ENCODE results near the gene MRPL37. TPM values are rescaled to one million over a fixed set of nuclear protein-coding genes. Genes with fewer than 3 reads are reported as not detected.

Gene MRPL37
- total RNA-seq, 1 donor from 2014 or later: 80.0 TPM

DNA sequence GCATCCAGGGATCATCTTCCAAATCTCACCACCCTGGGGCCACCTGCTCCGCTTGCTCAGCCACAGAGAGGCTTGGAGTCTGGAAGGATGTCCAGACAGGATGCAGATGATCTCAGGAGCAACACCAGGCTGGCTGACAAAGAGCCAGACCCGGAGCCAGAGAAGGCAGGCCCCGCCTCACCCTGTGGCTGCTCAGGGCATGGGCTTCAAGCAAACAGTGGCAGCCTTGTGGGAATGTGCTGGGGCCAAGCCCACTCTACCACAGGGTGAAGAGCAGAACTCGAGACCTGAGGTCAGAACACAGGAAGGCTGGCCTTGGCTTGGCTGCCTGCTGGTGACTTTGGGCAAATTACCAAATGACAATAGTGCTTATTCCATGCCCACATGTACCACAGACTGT is 45.5 kb downstream of the MRPL37 start:
- Histone ChIP-seq H3K79me2 (ENCODE audit: insufficient read depth, low read length) (no peaks in the 10 kb centered on the region), H3K9me3 (ENCODE audit: insufficient read depth, low read depth, low read length) (no peaks in the 10 kb centered on the region), H3K4me3 (ENCODE audit: insufficient read depth, low read depth, low read length) (no peak overlapping the region), H3K27me3 (ENCODE audit: insufficient read depth, low read length) (no peaks in the 10 kb centered on the region), H4K20me1 (ENCODE audit: insufficient read depth, low read length) (no peaks in the 10 kb centered on the region), H3K4me2 (ENCODE audit: low read length) (no peak overlapping the region), H2AFZ (ENCODE audit: low read depth, low read length) (no peak overlapping the region), H3K36me3 (ENCODE audit: insufficient read depth, low read length) (no peaks in the 10 kb centered on the region), H3K9ac (ENCODE audit: low read length) (no peak overlapping the region), H3K27ac (ENCODE audit: low read depth, low read length) (no peak overlapping the region), H3K4me1 (ENCODE audit: insufficient read depth, low read length) (peaks cover 9% of the 10 kb centered on the region)
- H3K27me3 Mint-ChIP-seq (ENCODE audit: low read depth, unreplicated experiment): no peaks in the 10 kb centered on the region
- no peak for TF ChIP-seq CTCF (IDR thresholded peaks at IDR 0.05; ENCODE audit: insufficient read depth, low read depth, low read length)
- TF ChIP-seq EZH2 (IDR thresholded peaks at IDR 0.05; ENCODE audit: insufficient read depth, low read length): no peak
- no peak overlapping the region for H3K4me3 Mint-ChIP-seq (ENCODE audit: unreplicated experiment)
- peaks cover 21% of the 10 kb centered on the region for H3K4me1 Mint-ChIP-seq (ENCODE audit: low read depth, unreplicated experiment)
- H3K27ac Mint-ChIP-seq (ENCODE audit: unreplicated experiment): no peak overlapping the region
- DNase-seq (ENCODE audit: low read depth): no peak
- H3K36me3 Mint-ChIP-seq (ENCODE audit: low read depth, unreplicated experiment): peaks cover 27% of the 10 kb centered on the region
- no peaks in the 10 kb centered on the region for H3K9me3 Mint-ChIP-seq (ENCODE audit: unreplicated experiment)
- FAIRE-seq: no peak

DNA sequence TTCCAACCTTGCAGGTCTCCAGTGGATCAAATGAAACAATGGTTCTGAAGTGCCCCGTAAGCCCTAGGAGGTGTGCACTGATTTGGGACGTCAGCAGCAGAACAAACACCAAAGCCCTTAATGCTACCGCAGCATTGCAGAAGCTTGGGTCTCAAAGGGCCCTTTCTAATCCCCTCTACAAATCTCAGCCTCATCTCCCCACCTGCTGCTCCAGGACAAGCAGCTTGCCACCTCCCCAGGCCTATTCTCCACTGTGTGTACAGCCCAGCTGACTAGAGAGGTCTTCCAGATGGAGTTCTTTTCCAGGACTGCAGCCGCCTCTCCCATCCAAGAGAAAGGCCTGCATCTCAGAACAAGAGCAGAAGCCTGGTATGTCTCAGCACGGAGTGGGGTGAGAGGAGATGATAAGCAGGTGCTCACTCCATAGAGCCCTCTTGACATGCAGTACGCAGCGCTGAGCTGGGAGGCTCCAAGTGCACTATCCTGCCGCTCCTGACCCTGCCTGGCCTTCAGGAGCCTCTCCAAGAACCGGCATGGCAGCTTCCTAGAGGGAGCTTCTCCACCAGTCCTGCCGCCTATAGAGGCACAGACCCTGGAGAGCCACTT is 46.3 kb downstream of the MRPL37 start:
- H4K20me1 ChIP-seq (ENCODE audit: insufficient read depth, low read length): no peaks in the 10 kb centered on the region
- Mint-ChIP-seq H3K27ac (ENCODE audit: unreplicated experiment) (no peak overlapping the region), H3K27me3 (ENCODE audit: low read depth, unreplicated experiment) (no peaks in the 10 kb centered on the region), H3K36me3 (ENCODE audit: low read depth, unreplicated experiment) (peaks cover 27% of the 10 kb centered on the region), H3K9me3 (ENCODE audit: unreplicated experiment) (no peaks in the 10 kb centered on the region), H3K4me3 (ENCODE audit: unreplicated experiment) (no peak overlapping the region), H3K4me1 (ENCODE audit: low read depth, unreplicated experiment) (peaks cover 23% of the 10 kb centered on the region)
- H3K4me2 ChIP-seq (ENCODE audit: low read length): no peak overlapping the region
- H3K4me3 ChIP-seq (ENCODE audit: insufficient read depth, low read depth, low read length): no peak overlapping the region
- no peaks in the 10 kb centered on the region for H3K9me3 ChIP-seq (ENCODE audit: insufficient read depth, low read depth, low read length)
- H3K79me2 ChIP-seq (ENCODE audit: insufficient read depth, low read length): no peaks in the 10 kb centered on the region
- DNase-seq (ENCODE audit: low read depth) (no peak), FAIRE-seq (no peak)
- H3K4me1 ChIP-seq (ENCODE audit: insufficient read depth, low read length): peaks cover 9% of the 10 kb centered on the region
- no peaks in the 10 kb centered on the region for H3K27me3 ChIP-seq (ENCODE audit: insufficient read depth, low read length)
- TF ChIP-seq EZH2 (IDR thresholded peaks at IDR 0.05; ENCODE audit: insufficient read depth, low read length) (no peak), CTCF (IDR thresholded peaks at IDR 0.05; ENCODE audit: insufficient read depth, low read depth, low read length) (no peak)
- no peak overlapping the region for H3K9ac ChIP-seq (ENCODE audit: low read length)
- H3K27ac ChIP-seq (ENCODE audit: low read depth, low read length): no peak overlapping the region
- H3K36me3 ChIP-seq (ENCODE audit: insufficient read depth, low read length): no peaks in the 10 kb centered on the region
- H2AFZ ChIP-seq (ENCODE audit: low read depth, low read length): no peak overlapping the region

DNA sequence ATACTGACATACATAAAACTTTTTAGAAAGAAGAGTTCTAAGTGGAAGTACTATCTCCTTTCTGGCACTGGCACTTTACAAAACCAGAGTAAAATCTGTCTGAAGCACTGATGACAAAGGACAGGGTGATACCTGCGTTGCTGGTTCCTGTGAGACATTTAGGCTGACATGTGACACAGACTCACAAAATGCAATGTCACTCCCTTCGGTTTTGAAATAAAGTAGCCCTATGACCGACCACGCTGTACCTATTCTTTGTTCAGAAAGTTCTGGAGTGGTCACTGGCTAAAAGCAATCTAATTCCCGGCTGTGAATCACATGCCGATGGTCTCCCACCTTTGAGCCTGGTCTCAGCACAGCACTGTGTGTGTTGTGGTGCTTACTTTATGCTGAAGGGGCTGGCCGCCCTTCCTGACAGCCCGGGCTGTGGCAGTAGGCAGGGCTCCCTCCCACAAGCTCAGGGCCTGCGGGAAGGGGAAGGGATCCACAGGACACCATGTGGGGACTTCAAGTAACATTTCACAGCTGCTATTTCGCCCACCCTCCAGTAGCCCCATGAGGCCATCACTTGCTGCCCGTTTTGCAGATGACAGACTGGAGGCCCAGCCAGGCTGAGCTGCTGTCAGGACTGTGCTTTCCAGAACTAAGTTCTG is 48.0 kb downstream of the MRPL37 start:
- Histone ChIP-seq H3K27ac (ENCODE audit: low read depth, low read length) (no peak overlapping the region), H3K9me3 (ENCODE audit: insufficient read depth, low read depth, low read length) (no peaks in the 10 kb centered on the region), H2AFZ (ENCODE audit: low read depth, low read length) (no peak overlapping the region), H3K4me3 (ENCODE audit: insufficient read depth, low read depth, low read length) (no peak overlapping the region), H3K9ac (ENCODE audit: low read length) (no peak overlapping the region), H3K4me2 (ENCODE audit: low read length) (no peak overlapping the region), H3K79me2 (ENCODE audit: insufficient read depth, low read length) (no peaks in the 10 kb centered on the region), H3K36me3 (ENCODE audit: insufficient read depth, low read length) (no peaks in the 10 kb centered on the region), H3K4me1 (ENCODE audit: insufficient read depth, low read length) (peaks cover 14% of the 10 kb centered on the region), H3K27me3 (ENCODE audit: insufficient read depth, low read length) (no peaks in the 10 kb centered on the region), H4K20me1 (ENCODE audit: insufficient read depth, low read length) (no peaks in the 10 kb centered on the region)
- FAIRE-seq (no peak), DNase-seq (ENCODE audit: low read depth) (no peak)
- Mint-ChIP-seq H3K27ac (ENCODE audit: unreplicated experiment) (no peak overlapping the region), H3K9me3 (ENCODE audit: unreplicated experiment) (no peaks in the 10 kb centered on the region), H3K36me3 (ENCODE audit: low read depth, unreplicated experiment) (peaks cover 27% of the 10 kb centered on the region), H3K4me1 (ENCODE audit: low read depth, unreplicated experiment) (peaks cover 32% of the 10 kb centered on the region), H3K4me3 (ENCODE audit: unreplicated experiment) (no peak overlapping the region), H3K27me3 (ENCODE audit: low read depth, unreplicated experiment) (no peaks in the 10 kb centered on the region)
- TF ChIP-seq CTCF (IDR thresholded peaks at IDR 0.05; ENCODE audit: insufficient read depth, low read depth, low read length): no peak
- TF ChIP-seq EZH2 (IDR thresholded peaks at IDR 0.05; ENCODE audit: insufficient read depth, low read length): no peak

All from astrocyte (in vitro differentiated cells and primary cell).